Calu3 (cell line): Measurements from ENCODE around the gene PANK2. TPM values are rescaled to one million over a fixed set of nuclear protein-coding genes. Genes with fewer than 3 reads are reported as not detected.
"Not testable (repeated sequence)": the region's sequence is repeated elsewhere in the genome, so short reads cannot be mapped to it uniquely, and the experiment has no call there.

Experiments used
- BruUV-seq: library from RNA; stranded (reverse); fragments of 400-500 nt; replicated peaks from 2 replicates; lab custom pipeline; 2021; lab: Mats Ljungman, UMichigan
- CTCF ChIA-PET: fragments of 300-600 bp; sonication (Branson Sonifier 250); formaldehyde crosslinking; loops from one replicate; lab custom pipeline; 2022; ENCODE audit warnings: antibody characterized with exemption; lab: Charles Lee
- DNase-seq: peaks from one replicate; pipeline ENCODE4 v3.0.0; 2022
- H3K27ac Mint-ChIP-seq: one replicate; pipeline ENCODE4 v1.8.0; 2022; ENCODE audit warnings: mixed read lengths; ENCODE audit not compliant: unreplicated experiment
- H3K27me3 Mint-ChIP-seq: one replicate; pipeline ENCODE4 v1.8.0; 2022; ENCODE audit warnings: mixed read lengths; ENCODE audit not compliant: unreplicated experiment
- H3K36me3 Mint-ChIP-seq: one replicate; pipeline ENCODE4 v1.8.0; 2022; ENCODE audit warnings: mild to moderate bottlenecking, moderate library complexity, mixed read lengths; ENCODE audit not compliant: insufficient read depth, unreplicated experiment
- H3K4me1 Mint-ChIP-seq: one replicate; pipeline ENCODE4 v1.8.0; 2022; ENCODE audit warnings: mild to moderate bottlenecking, low read depth, mixed read lengths; ENCODE audit not compliant: unreplicated experiment
- H3K4me3 Mint-ChIP-seq: one replicate; pipeline ENCODE4 v1.8.0; 2022; ENCODE audit warnings: mild to moderate bottlenecking, low read depth, moderate library complexity, mixed read lengths; ENCODE audit not compliant: unreplicated experiment
- H3K9me3 Mint-ChIP-seq: one replicate; pipeline ENCODE4 v1.8.0; 2022; ENCODE audit warnings: low read depth, mixed read lengths; ENCODE audit not compliant: unreplicated experiment
- intact Hi-C: fragments of 100-400 bp; cut with micrococcal nuclease; formaldehyde crosslinking; loops from one replicate; pipeline ENCODE4 v1.10.0; 2022; ENCODE audit not compliant: unreplicated experiment
- total RNA-seq: library from RNA; stranded (reverse); gene quantifications from 2 replicates; pipeline ENCODE4 v1.2.3, GENCODE V29; 2022
- TF ChIP-seq, protein P1 (sequence below): fragments of 200-600 bp; IDR thresholded peaks from one replicate; pipeline ENCODE4 v1.8.0; 2022; ENCODE audit warnings: antibody characterized with exemption; ENCODE audit not compliant: unreplicated experiment

PANK2 gene
- total RNA-seq, 1 experiment from 2014 or later, result 37.9 TPM

DNA sequence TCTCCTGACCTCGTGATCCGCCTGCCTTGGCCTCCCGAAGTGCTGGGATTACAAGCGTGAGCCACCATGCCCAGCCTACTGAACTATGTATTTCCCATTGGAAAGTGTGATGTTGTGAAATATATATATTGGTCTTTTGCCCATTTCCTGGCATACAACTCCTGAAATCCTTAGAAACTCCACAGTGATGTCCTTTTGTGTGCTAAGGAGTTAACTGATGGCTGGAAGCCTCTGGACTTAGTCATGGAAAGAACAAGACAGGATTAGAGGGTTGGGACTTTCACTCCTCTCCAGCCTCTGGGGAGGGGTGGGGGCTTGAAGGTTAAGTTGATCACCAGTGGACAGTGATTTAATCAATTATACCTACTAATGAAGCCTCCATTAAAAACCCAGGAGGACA lies 7.1 kb downstream of the PANK2 start:
- Mint-ChIP-seq H3K36me3 (peaks cover 21% of the 10 kb centered on the region), H3K27me3 (no peaks in the 10 kb centered on the region), H3K9me3 (no peaks in the 10 kb centered on the region), H3K4me1 (peaks cover 14% of the 10 kb centered on the region), H3K27ac (no peak overlapping the region), H3K4me3 (no peak overlapping the region)
- CTCF ChIA-PET, result no interaction called here
- intact Hi-C loops, result loop anchor here (10.0 kb wide), 1 partner anchor 188 kb away; no protein-coding TSS in a partner anchor
- TF ChIP-seq, protein P1, sequence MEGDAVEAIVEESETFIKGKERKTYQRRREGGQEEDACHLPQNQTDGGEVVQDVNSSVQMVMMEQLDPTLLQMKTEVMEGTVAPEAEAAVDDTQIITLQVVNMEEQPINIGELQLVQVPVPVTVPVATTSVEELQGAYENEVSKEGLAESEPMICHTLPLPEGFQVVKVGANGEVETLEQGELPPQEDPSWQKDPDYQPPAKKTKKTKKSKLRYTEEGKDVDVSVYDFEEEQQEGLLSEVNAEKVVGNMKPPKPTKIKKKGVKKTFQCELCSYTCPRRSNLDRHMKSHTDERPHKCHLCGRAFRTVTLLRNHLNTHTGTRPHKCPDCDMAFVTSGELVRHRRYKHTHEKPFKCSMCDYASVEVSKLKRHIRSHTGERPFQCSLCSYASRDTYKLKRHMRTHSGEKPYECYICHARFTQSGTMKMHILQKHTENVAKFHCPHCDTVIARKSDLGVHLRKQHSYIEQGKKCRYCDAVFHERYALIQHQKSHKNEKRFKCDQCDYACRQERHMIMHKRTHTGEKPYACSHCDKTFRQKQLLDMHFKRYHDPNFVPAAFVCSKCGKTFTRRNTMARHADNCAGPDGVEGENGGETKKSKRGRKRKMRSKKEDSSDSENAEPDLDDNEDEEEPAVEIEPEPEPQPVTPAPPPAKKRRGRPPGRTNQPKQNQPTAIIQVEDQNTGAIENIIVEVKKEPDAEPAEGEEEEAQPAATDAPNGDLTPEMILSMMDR, result no peak
- DNase-seq, result no peak
- BruUV-seq, result no TSS peak

DNA sequence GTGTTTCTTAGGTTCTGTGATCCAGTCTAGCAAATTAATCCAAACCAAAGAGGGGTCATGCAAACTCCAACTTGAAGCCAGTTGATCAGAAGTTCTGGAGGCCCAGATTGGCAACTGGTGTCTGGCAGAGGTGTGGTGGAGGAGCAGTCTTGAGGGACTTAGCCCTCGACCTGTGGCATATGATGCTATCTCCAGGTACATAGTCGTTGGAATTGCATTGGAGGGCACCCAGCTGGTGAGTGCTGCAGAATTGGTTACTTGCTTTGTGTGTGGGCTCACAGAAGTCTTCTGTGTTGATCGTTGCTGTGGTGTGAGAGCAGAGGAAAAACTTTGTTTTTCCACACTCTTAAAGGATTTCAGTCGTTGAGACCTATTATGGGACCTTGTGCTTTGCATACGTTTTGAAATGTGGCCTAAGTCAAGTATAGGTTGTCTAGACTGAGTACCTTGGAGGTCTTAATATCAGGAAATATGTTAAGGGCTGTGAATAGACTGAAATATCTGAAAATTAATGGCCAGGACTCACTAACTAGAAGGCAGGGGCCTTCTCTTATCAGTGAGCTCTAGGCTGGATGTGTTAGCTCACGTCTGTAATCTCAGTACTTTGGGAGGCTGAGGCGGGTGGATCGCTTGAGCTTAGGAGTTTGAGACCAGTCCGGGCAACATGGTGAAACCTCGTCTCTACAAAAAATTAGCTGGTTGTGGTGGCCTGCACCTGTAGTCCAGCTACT lies 7.8 kb downstream of the PANK2 start:
- no peak overlapping the region for H3K27ac Mint-ChIP-seq
- BruUV-seq, result no TSS peak
- H3K9me3 Mint-ChIP-seq, result no peaks in the 10 kb centered on the region
- no peaks in the 10 kb centered on the region for H3K27me3 Mint-ChIP-seq
- H3K4me1 Mint-ChIP-seq, result peaks cover 21% of the 10 kb centered on the region
- no peak for DNase-seq
- TF ChIP-seq, protein P1, result no peak
- intact Hi-C loops, result loop anchor here (10.0 kb wide), 1 partner anchor 188 kb away; no protein-coding TSS in a partner anchor
- CTCF ChIA-PET, result interaction anchor here (0.6 kb wide), 1 partner anchor 101 kb away, joined by 3 read pairs; no protein-coding TSS in a partner anchor
- peaks cover 13% of the 10 kb centered on the region for H3K36me3 Mint-ChIP-seq
- peak overlapping the region; percentile 13 for H3K4me3 Mint-ChIP-seq

DNA sequence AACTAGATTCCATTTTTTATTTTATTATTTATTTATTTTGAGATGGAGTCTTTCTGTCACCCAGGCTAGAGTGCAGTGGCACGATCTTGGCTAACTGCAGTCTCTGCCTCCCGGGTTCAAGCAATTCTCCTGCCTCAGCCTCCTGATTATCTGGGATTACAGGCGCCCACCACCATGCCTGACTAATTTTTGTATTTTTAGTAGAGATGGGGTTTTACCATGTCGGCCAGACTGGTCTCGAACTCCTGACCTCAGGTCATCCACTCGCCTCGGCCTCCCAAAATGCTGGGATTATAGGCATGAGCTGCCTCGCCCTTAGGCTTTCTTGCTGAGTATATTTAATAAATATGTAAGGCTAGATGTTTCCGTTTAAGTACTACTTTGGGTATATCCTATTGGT lies 9.0 kb downstream of the PANK2 start:
- peaks cover 24% of the 10 kb centered on the region for H3K4me1 Mint-ChIP-seq
- CTCF ChIA-PET, DNase-seq, H3K9me3 Mint-ChIP-seq, BruUV-seq, H3K27me3 Mint-ChIP-seq, H3K4me3 Mint-ChIP-seq, H3K27ac Mint-ChIP-seq: not testable (repeated sequence)
- intact Hi-C loops, result loop anchor here (10.0 kb wide), 1 partner anchor 187 kb away; no protein-coding TSS in a partner anchor
- H3K36me3 Mint-ChIP-seq, result peaks cover 12% of the 10 kb centered on the region

DNA sequence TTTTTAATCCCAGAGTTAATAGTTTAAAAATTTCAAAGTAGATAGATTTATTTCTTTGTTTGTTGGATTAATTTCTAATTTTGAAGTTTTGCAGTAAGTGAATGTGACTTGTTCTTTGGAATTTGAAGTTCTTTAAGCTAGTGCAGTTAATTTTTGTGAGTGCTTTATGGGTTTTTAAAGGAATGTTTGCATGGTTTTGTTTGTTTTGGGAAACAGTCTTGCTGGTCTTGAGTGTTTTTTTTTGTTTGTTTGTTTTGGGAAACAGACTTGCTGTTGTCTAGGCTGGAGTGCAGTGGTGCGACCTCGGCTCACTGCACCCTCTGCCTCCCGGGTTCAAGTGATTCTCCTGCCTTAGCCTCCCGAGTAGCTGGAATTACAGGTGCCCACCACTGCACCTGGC lies 9.5 kb downstream of the PANK2 start:
- peaks cover 16% of the 10 kb centered on the region for H3K36me3 Mint-ChIP-seq
- intact Hi-C loops, result loop anchor here (10.0 kb wide), 1 partner anchor 186 kb away; no protein-coding TSS in a partner anchor
- no peak overlapping the region for H3K27ac Mint-ChIP-seq
- DNase-seq, result no peak
- CTCF ChIA-PET, result no interaction called here
- peaks cover 20% of the 10 kb centered on the region for H3K4me1 Mint-ChIP-seq
- TF ChIP-seq, protein P1, result no peak
- H3K4me3 Mint-ChIP-seq, result no peak overlapping the region
- no peaks in the 10 kb centered on the region for H3K9me3 Mint-ChIP-seq
- H3K27me3 Mint-ChIP-seq, result no peaks in the 10 kb centered on the region
- no TSS peak for BruUV-seq
